Endometrial microvascular endothelial cells (primary cell): Measurements from ENCODE around the gene HDAC10. TPM values are rescaled to one million over a fixed set of nuclear protein-coding genes. Genes with fewer than 3 reads are reported as not detected.

Experiments used
- in situ Hi-C: cut with HindIII; loops from 2 replicates; pipeline ENCODE4 v1.10.0; 2017; ENCODE audit warnings: low sequenced_read_pairs, low pct_unique_long_range_greater_than_20kb; ENCODE audit errors: inconsistent ontology term
- total RNA-seq: library from RNA; depleted of rRNA; stranded (reverse); fragments of >200 nt; gene quantifications from one replicate; pipeline ENCODE4 v1.2.3, GENCODE V29; 2015; ENCODE audit errors: inconsistent ontology term

The HDAC10 gene
- total RNA-seq, result 31.3 TPM

- in situ Hi-C loops, result no loop called here
Measured at GRCh38 chr22:50250555-50251476, at the start of gene HDAC10. Gene HDAC10, minus strand, starts transcription at chr22:50251265. Its CDS starts 233 bp downstream, at chr22:50251032.

DNA sequence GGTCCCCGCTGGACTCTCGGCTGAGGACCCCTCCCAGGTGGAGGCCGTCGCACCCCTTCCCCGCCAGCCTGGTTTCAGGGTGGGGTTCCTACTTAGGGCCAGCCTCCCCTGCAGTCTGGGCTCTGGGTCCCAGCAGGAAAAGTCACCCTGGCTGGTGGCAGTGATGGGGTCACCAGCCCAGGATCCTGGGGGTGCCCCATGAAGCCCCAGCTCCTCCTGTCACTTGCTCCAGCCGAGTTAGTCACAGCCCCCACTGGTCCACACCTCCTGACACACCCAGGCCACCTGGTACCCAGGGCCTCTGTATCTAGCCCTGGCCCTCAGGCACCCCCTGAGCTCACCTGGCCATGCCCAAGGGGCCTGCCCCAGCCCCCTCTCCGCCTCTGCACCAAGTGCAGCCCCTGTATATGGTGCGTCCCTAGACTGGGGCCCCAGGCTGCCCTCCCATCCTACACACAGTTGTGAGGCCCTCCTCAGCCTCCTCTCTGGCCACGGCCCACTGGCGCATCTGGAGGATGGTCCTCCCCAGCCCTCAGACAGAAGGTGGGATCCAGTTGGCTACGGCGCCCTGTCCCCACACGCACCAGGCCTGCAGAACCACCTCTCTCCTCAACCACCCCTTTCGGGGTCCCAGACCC lies 49.7 kb upstream of the HDAC10 start:
- in situ Hi-C loops, result no loop called here

- in situ Hi-C loops, result no loop called here
Measured at GRCh38 chr22:50299785-50300619, 48.9 kb upstream of the HDAC10 start.

DNA sequence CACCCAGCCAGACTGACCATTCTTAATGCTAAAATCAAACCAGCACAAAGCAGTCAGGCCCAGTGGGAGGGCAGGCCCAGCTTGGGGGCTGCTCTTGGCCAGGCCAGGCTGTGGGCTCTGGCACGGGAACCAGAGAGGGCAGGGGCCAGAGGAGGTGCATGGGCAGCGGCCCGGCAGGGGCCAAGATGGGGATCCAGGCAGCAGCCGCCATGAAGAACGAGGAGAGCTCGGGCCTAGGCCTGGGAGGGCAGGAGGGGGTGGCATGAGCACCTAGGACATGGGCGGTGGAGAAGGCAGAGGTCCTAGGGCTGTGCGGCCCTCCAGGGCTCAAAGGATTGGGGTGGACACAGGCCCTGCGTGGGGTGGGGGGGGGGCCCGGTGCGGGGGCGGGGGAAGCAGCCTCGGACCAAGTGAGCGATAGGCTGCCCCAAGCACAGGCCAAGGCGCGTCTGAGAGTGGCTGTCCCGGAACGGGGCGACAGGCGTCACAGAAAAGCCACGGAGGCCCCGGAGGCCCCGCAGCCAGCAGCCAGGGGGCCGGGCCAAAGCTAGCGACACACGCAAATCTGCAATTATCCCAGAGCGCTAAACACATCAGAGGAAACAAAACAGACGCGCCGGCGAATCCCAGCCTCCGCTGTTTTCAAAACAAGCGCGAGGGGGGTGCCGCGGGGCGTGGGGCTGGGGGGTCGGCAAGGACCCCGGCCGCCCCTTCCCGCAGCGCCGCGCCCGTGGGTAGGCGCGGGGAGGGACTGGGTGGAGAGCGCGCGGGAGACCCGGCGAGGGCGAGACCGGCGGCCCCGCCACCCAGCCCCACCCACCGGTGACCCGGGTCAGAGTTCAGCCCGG lies 48.1 kb upstream of the HDAC10 start:
- in situ Hi-C loops, result no loop called here

DNA sequence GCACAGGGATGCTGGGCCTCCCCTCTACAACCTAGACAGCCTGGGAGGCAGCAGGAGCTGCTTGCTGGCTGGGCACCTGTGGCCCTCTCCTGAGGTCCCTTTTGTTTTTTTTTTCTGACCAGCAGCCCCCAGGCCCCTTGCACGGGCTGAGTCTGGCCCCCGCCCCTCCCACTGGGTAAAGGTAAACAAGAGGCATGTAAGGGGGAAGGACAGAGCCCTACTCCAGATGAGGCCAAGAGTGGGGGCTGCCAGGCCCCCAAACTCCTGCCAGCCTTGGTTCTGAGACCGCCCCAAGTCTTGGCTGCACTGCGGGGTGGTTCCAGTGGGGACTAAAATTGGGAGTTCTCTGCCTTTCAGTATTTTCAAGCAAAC lies 47.2 kb upstream of the HDAC10 start:
- in situ Hi-C loops, result no loop called here

DNA sequence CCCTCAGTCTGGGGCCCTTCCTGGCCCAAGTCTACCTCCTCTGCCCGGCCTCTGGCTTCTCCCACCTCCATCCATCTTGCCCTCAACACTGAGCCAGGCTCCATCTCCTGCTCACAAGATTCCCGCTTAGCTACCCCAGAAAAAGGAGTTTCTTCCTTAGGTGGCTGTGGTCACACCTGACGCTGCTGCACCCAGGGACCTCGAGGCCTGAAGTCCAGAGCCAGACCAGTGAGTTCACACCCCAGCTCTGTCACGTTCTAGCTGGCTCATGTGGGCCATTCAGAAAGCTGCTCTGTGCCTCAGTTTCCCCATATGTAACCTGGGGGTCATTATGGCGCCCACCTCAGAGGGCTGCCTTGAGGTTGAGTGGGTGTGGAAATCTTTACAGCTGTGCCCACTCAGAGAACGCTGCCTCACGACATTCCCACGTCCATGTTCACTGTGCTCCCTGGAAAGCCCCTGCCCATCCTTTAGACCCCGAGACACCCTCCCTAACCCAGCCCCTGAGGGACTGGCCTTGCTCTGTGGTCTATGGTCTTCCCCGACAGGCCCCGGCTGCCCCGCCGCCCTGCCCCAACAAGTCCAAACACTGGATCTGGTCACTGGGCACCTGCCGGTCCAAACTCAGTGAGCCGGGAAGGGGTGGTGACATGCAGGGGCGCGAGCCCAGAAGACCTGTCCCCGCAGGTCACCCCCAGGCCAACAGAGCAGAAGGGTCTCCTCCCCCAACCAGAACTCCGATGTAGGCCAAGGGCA lies 46.6 kb upstream of the HDAC10 start:
- in situ Hi-C loops, result no loop called here

DNA sequence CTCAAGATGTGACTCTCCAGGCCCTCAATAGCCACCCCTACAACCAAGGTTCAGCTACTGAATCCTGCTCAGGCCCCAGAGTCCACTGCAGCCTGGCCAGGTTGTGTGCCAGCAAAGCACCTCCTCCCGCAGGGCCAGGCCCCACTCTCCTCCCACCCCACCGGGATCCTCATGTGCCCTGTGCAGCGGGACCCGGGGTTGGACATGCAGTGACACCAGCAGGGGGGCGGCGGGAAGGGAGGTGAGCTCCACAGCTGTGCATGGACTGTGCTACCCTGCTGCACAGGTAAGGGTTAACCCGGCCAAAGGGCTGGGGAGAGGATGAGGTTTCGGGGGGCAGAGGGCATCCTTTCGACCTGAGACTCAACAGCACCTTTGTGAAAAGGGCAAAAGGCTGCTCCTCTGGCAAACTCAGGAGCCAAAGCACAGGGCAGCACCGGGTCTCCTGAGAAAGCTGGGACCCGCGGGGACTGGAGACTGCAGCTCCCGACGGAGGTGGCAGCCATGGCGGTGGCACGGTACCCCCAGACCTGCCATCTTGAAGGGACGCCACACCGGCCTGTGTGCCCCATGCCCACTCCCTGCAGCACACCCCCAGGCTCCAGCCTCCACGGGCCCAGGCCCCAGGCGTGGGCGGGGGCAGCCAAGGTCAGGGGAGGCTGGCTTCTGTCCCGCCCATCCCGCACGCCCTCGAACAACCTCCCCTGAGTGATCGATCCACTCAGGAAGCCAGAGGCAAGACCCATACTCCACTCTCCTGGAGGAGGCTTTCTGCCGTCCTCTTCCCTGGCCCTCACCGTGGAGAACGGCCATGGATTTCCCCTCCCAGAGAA lies 45.8 kb upstream of the HDAC10 start:
- in situ Hi-C loops, result no loop called here

GRCh38 chr22:50294319-50294656 lies 43.2 kb upstream of the HDAC10 start:
- in situ Hi-C loops, result no loop called here

DNA sequence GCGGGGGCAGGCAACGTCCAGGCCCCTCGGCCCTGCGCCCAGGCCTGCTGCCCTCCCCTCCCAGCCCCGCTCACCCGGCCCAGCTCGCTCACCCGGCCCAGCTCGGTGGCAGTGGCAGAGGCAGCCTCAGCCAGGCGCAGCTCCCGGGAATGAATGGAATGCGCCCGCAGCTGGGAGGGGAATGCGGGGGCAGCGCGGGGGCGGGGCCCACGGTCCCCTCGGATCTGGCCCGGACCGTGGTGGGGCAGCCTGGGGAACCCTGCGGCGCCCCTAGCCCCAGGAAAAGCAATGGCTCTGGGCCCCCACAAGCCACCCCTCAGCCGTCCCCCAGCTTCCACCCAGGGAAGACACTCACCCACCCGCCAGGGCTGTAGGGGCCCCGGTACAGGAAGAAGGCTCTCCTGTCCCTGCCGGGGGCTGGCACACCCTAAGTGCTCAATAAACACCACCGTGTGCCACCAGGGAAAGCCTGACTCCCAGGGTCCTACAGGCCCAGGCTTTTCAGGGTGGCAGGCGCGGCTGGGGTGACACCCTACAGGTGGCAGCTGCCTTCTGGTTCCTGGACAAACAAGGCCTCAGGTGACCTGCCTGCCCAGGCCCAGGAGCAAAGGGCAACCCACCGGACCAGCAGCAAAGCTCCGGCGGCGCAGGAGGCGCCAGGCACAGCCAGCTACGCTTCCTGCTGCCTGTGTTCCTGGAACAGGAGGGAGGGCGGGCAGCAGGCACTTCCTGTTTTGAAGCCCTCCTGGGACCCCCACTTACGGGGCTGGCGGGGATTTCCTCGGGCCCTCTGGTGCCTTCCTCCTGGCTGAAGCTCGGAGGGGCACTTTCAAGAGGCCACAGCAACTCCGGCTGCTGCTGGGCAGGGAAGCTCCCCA lies 42.6 kb upstream of the HDAC10 start:
- in situ Hi-C loops, result no loop called here

DNA sequence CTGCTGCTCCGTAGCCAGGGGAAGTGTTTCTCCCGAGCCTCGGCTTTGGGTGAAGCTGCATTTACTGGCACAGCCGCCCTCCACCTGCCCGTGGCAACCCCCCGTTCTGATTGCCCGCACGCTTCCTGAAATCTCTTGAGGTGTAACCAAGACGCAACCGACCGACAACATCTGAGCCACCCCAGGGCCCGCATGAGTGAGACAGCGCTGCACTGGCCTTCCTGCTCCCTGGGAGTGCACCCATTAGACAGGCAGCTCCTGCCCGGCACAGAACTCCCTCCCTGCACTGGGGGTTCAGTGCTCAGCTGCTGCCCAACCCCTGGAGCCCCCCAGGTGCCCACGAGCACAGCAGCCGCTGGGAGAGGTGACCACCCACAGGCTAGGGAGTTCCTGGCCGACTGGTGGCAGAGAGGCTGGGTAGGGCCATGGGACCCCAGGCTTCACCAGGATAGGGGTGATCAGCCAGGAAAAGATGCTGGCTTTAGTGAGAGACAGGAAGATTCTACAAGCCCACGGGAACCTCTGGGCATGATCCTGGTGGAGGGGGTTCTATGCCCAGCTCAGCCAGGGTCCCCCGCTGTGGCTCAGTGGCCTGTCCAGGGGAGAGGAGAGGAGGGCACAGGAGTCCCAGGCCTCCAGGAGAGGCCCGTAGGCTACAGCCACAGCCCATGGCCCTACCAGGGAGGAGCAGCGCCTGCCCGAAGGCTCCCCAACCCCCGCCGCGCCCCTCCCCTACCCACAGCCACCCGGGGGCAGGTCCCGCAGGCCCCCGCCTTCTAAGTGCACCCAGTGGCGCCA lies 41.8 kb upstream of the HDAC10 start:
- in situ Hi-C loops, result no loop called here

DNA sequence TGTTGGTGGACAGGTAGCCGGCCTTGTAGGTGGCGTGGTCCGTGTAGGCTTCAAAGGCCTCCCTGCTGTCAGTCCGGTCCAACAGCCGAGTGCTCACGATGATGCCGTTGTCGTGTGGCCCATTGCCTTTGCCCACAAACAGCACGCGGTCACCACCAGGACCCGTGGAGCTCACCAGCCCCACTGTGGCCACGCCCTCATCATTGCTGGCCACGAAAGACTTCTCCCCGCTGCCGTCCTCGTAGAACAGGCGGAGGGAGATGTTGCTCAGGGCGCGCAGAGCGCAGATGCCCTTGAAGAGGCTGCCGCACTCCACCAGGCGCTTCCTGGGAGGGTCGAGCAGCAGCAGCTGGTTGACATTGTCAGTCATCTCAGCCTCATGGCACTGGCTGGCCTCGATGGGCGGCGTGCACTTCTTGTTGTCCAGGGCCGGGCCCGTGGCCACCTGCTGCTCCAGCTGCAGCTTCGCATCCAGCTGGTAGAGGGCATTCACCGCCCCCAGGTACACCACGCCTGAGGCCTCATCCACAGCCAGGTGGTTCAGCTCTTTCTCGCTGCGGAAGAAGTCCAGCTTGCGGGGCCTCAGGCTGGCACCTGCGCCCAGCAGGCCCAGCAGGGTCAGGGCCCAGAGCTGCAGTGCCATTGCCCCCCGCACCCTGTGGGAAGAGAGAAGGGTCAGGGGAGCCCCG lies 39.0 kb upstream of the HDAC10 start:
- in situ Hi-C loops, result no loop called here

- in situ Hi-C loops, result no loop called here
Measured at GRCh38 chr22:50289151-50289941, 38.3 kb upstream of the HDAC10 start.

- in situ Hi-C loops, result no loop called here
Measured at GRCh38 chr22:50287731-50288130, 36.7 kb upstream of the HDAC10 start.

- in situ Hi-C loops, result no loop called here
Measured at GRCh38 chr22:50286701-50287318, 35.7 kb upstream of the HDAC10 start.
